ENCODE data around the gene EHBP1L1. TPM values are rescaled to one million over a fixed set of nuclear protein-coding genes. Genes with fewer than 3 reads are reported as not detected.

Gene EHBP1L1
- total RNA-seq, 1 donor from 2014 or later: 122 TPM

DNA sequence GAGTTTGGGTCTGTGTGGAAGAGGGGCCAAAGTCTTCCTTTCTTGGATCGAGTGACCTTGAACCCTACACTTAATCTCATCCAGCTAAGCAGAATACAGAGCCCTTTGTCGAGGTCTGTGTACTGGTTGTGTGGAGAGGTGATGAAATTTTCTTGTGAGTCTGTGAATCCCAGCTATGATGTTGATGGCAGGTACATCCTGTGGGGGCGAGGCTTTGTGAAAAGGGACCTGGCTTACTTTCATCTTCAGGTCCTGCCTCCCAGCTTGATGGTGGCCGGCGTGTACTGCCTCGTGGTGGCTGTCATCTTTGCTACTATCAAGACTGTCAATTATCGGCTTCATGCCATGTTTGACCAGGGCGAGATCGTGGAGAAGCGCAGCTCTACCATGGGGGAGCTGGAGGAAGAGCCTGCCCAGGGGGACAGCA, 40.7 kb downstream of the EHBP1L1 start:
- DNase-seq (ENCODE audit: low spot score): no peak

DNA sequence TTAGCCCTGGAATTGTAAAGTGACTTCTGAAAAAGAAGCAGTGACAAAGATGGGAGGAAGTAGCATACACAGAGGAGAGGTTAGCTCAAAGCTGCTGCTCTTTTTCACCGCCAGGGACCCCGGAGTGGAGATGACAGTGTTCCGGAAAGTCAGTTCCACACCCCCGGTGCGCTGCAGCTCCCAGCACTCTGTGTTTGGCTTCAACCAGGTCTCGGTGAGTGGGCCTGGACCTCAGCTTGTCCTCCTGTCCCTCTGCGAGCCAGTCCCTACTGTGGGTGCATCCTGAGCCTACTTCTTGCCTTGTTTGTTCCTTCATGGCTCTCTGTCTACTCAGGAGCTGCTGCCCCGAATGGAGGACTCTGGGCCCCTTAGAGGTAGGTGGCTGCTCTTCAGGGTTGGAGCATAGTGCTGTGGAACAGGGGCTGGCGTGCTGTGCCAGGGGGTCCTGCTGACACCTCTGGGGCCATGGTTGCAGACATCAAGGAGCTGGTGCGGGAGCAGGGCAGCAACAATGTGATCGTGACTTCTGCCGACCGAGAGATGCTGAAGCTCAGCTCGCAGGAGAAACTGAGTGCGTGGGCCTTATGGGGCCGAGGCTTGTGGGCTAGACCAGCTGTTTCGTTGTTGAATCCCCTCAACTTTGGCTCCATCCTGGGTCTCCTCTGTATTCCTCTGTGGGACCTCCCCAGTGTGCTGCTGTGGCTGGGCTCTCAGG, 41.4 kb downstream of the EHBP1L1 start:
- no peak for DNase-seq (ENCODE audit: low spot score)

DNA sequence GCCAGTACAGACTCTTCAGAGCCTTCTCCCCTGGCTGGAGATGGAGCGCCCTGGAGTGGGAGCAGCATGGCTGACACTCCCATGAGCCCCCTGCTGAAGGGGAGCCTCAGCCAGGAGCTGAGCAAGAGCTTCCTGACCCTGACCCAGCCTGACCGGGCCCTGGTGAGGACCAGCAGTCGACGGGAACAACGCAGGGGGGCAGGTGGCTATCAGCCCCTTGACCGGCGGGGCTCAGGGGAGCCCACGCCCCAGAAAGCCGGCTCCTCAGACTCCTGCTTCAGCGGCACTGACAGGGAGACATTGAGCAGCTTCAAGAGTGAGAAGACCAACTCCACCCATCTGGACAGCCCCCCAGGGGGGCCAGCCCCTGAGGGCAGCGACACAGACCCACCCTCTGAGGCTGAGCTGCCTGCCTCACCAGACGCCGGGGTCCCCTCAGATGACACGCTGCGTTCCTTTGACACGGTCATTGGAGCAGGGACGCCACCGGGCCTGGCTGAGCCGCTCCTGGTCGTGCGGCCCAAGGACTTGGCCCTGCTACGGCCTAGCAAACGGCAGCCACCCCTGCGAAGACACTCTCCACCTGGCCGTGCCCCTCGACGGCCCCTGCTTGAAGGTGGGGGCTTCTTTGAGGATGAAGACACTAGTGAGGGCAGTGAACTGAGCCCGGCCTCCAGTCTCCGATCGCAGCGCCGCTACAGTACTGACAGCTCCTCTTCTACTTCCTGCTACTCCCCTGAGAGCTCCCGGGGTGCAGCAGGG, 42.3 kb downstream of the EHBP1L1 start:
- no peak for DNase-seq (ENCODE audit: low spot score)

DNA sequence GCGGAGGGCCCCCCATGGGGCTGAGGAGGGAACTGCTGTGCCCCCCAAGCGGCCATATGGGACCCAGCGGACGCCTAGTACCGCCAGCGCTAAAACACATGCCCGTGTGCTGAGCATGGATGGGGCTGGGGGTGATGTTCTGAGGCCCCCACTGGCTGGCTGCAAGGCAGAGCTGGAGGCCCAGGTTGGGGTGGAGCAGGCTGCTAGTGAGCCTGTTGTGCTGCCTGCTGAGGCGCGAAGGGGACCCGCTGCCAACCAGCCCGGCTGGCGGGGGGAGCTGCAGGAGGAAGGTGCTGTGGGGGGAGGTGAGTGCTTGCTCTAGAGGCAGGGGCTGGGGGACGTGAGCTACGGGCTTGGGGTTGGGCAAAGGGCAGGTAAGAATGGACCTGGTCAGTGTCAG, 42.9 kb downstream of the EHBP1L1 start:
- no peak for DNase-seq (ENCODE audit: low spot score)

DNA sequence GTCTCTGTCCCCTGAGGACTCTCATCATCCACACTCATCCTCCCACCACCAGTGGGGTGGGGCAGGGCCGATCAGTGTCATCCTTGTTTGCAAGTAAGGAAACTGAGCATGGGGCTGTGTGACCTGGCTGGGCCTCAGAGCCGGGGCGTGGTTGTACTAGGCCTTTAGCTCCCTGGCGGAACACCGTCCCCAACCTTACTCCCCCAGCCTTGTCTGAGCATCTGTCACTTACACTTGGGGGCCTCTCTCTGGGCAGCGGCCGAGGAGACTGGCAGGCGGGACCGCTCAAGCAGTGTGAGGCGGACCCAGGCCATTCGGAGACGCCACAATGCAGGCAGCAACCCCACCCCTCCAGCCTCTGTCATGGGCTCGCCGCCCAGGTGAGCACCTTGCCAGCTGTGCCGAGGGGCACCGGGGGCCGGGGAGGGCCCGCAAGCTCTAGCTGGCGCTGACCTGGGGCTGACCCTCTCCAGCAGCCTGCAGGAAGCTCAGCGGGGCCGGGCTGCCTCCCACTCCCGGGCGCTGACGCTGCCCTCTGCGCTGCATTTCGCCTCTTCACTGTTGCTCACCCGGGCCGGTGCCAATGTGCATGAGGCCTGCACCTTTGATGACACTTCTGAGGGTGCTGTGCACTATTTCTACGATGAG, 43.6 kb downstream of the EHBP1L1 start:
- DNase-seq (ENCODE audit: low spot score): no peak

DNA sequence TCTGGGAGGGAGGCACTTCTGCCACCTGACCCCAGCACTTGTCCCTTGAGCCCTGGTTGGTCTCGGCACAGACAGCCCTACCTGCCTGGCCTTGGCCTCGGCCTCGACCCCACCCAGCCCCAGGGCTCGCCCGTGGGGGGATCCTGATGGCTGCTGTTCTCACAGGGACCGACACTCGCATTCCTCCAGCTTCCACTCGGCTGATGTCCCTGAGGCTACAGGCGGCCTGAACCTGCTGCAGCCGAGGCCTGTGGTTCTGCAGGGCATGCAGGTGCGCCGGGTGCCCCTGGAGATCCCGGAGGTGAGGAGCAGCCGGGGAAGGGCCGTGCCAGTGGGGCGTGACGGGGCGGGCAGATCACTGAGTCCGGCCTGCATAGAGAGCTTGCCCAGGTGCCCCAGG, 44.8 kb downstream of the EHBP1L1 start:
- DNase-seq (ENCODE audit: low spot score): no peak

DNA sequence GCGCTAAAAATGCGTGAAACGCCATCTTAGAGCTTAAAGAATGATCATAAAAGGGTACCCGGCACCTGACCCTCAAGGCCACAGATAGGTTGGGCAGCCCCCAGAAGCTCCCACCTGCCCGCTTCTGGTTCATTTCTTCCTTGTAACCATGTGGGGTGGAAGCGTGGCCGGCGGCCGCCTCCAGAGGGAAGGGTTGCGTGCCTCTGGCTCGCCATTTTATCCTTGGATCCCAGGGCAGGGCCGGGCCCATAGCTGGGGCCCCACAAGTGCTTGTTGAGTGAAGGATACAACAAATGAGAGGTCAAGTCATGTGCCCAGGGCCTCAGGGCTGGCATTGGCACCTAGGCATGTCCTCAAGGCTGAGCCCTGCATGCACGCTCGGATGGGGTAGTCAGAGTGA, 45.6 kb downstream of the EHBP1L1 start:
- no peak for DNase-seq (ENCODE audit: low spot score)

DNA sequence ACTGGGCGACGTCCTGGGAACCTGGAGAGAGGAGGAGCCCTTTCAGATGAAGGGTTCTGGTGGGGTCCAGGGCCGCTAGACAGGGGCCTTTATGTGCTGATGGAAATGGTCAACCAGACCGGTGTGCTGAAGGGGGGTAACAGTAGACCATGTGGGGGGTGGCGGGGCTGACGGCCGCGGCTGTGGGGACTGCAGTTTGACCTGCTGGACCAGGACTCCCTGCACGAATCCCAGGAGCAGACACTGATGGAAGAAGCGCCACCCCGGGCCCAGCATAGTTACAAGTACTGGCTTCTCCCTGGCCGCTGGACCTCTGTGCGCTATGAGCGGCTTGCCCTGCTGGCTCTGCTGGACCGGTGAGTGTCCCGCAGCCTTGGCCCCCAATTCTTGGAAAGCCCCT, 46.2 kb downstream of the EHBP1L1 start:
- DNase-seq (ENCODE audit: low spot score): no peak

DNA sequence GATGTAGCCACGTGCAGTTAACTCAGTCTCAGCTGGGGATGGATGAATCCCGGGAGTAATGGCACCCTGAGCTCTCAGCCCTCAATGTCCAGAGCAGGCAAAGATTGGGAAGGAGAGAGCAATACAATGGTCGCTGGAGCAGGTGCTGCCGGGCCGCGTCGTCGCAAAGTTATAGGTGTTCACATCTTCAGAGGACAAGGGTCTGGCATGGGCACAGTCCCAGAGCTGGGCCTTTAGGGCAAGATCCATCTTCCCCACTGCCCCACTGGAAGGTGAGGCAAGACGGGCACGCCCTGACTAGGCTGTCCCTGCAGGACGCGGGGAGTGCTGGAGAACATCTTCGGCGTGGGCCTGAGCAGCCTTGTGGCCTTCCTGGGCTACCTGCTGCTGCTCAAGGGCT, 47.3 kb downstream of the EHBP1L1 start:
- no peak for DNase-seq (ENCODE audit: low spot score)

DNA sequence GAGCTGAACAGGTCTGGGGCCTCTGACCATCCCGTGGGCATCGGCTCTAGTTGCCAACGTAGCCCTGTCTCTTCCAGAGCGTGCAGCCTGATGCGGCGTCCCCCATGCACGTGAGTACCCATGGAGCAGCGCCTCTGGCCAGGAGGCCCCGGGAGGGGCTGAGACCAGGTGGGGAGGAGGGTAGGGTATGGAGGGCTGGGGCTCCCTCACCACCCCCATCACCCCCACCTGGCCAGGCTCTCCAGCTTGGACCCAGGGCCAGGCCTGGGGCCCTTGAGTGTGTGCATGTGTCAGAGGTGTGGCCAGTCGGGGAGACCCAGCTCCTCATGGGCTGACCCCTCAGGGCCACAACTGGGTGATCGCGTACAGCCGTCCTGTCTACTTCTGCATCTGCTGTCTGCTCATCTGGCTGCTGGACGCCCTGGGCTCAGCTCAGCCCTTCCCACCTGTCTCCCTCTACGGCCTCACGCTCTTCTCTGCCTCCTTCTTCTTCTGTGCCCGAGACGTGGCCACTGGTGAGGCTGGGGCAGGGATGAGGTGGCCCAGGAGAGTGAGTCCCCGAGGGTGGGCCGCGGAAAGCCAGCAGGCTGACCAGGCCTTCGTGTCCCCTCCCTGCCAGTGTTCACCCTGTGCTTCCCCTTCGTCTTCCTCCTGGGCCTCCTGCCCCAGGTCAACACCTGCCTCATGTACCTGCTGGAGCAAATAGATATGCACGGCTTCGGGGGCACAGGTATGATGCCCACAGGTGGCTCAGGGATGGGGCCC, 48.2 kb downstream of the EHBP1L1 start:
- no peak for DNase-seq (ENCODE audit: low spot score)

DNA sequence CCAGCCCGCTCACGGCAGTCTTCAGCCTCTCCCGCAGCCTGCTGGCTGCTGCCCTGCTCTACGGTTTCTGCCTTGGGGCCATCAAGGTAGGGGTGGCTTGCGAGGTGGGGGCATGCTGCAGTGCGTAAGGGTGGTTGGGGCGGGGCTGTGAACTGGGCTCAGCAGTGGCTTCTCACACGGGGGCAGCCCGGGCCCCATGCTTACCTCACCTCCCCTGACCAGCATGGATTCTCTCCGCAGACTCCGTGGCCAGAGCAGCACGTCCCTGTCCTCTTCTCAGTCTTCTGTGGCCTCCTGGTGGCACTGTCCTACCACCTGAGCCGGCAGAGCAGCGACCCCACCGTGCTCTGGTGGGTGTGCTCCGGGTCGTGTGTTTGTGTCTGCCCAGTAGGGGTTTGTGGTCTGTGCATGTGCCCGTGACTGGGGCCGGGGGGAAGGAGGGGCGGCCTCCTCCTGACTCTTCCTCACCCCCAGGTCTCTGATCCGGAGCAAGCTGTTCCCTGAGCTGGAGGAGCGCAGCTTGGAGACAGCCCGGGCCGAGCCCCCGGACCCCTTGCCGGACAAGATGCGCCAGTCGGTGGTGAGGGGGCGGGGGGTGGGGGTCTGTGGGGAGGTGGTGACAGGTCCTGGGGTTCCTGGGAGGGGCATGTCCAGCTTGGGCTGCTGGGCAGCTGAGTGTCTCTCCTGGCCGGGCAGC, 49.2 kb downstream of the EHBP1L1 start:
- no peak for DNase-seq (ENCODE audit: low spot score)

DNA sequence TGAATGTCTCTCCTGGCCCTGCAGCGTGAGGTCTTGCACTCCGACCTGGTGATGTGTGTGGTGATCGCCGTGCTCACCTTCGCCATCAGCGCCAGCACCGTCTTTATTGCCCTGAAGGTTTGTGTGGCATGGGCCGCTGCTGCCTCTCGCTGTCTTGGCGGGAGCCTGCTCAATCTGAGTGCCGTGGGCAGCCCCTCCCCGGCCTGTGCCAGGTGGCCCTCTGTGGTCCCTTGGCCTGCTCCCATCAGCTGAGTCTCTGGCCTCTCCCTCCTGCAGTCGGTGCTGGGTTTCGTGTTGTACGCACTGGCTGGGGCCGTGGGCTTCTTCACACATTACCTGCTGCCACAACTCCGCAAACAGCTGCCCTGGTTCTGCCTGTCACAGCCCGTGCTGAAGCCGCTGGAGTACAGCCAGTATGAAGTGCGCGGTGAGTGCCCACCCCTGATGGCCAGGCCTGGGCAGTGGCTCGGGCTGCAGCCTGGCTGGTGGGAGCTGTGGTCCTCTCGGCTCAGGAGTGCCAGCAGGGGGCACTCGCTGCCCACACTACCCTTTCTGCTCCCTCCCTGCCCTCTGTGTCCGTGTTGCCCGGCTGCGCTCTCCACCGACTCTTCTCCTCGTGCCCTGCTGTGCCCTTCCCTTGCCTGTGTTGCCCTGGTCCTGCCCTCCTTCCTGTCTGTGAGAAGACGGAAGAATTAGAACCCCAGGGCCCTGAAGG, 49.9 kb downstream of the EHBP1L1 start:
- DNase-seq (ENCODE audit: low spot score): no peak

DNA sequence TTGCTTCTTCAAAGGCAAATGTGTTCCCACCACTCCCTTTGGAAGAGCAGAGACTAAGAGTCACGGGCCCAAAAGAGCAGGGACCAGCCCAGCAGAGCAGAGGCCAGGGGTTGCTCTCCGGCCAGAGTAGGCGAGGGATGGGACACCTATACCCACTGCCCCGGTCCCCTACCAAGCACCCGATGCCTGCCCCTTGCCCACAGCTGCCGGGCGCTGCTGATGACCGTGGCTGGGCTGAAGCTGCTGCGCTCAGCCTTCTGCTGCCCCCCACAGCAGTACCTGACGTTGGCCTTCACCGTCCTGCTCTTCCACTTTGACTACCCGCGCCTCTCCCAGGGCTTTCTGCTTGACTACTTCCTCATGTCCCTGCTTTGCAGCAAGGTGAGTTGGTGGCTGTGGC, 51.3 kb downstream of the EHBP1L1 start:
- DNase-seq (ENCODE audit: low spot score): no peak

DNA sequence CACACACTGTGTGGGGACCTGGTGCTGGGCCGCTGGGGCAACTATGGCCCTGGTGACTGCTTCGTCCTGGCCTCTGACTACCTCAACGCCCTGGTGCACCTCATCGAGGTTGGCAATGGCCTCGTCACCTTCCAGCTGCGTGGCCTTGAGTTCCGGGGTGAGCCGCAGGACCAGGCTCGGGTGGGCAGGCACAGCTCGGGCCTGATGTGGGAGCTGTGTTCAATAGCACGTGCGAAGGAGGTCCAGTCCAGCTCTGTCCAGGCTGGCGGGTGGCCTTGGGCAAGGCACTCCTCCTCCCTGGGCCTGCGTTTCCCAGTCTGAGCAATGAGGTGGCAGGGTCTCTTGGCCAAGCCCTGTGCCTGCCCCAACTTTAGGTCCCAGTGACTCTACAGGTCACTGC, 53.7 kb downstream of the EHBP1L1 start:
- DNase-seq (ENCODE audit: low spot score): no peak

DNA sequence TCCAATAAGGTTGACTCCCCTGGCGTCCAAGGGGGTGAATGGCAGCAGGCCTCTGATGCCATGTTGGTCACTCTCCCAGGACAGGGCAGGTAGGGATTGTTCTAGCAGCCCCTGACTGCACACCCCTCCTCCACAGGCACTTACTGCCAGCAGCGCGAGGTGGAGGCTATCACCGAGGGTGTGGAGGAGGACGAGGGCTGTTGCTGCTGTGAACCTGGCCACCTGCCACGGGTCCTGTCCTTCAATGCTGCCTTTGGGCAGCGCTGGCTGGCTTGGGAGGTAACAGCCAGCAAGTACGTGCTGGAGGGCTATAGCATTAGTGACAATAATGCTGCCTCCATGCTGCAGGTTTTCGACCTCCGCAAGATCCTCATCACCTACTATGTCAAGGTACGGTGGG, 54.4 kb downstream of the EHBP1L1 start:
- DNase-seq (ENCODE audit: low spot score): no peak

DNA sequence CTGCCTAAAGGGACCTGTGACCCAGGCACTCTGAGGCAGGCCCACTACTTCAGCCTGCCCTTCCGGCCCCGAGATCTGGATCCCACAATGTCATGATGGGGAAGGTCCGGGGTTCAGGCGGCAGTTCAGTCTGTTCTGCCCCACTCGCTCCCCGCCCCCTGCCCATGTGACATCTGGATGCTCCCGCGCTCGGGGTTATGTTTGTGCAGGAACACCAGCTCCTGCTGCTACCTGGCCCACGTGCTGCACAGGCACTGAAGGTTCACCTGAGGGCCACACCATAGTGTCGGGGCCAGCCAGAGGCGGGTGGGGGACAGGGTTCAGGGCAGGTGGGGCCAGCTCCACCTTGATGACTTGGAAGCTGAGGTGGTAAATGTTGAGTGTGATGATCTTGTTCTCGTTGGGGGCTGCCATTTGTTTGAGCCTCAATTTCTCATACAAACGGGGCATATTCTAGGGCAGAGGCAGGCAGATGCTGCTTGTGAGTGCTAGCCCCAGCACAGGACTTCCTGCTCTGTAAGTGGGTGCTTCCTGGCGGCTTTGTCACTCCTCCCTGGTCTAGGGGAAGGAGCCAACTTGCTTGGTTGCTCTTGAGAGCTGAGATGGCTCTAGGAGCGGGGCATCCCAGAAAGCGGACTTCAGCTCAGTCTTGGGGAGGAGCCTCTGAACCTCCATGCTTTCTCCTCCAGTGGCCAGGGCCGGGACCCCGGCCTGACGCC, 57.7 kb downstream of the EHBP1L1 start:
- DNase-seq (ENCODE audit: low spot score): no peak

DNA sequence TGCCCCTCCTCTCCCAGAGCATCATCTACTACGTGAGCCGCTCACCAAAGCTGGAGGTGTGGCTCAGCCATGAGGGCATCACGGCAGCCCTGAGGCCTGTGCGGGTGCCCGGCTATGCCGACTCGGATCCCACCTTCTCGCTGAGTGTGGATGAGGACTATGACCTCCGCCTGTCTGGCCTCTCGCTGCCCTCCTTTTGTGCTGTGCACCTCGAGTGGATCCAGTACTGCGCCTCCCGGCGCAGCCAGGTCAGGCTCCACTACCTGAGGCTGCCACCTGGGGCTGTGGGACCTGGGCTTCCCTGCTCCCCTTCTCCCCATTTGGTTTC, 58.2 kb downstream of the EHBP1L1 start:
- DNase-seq (ENCODE audit: low spot score): no peak

DNA sequence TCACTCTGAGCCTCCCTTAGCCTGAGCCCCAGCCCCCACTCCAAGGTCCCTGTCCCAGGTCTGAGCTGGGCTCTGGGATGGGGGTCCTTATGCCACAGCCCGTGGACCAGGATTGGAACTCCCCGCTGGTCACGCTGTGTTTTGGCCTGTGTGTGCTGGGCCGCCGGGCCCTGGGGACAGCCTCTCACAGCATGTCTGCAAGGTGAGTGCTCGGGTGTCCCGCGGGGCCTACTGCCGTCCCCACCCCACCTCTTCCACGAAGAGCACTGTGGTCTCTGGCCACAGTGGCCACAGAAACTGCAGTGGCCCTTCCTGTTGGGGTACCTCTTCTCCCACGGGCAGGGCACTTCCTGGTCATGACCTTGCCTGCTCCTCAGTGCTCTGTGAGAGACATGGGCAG, 58.6 kb downstream of the EHBP1L1 start:
- DNase-seq (ENCODE audit: low spot score): no peak

DNA sequence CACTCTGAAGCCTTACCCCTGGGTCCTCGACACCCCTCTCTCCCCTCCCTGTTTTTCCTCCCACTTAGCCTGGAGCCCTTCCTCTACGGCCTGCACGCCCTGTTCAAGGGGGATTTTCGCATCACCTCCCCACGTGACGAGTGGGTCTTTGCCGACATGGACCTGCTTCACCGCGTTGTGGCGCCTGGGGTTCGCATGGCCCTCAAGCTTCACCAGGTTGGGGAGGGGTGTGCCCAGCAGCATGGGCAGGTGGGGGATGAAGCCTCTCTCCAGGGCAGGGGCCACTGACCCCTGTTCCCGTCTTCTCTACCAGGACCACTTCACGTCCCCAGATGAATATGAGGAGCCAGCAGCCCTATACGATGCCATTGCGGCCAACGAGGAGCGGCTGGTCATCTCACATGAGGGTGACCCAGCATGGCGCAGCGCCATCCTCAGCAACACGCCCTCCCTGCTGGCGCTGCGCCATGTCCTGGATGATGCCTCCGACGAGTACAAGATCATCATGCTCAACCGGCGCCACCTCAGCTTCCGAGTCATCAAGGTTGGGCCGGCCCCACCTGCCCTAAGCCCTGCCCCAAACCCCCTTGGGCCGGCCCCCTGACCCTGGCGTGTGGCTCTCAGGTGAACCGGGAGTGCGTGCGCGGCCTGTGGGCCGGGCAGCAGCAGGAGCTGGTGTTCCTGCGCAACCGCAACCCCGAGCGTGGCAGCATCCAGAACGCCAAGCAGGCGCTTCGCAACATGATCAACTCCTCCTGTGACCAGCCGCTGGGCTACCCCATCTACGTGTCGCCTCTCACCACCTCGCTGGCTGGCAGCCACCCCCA, 59.3 kb downstream of the EHBP1L1 start:
- DNase-seq (ENCODE audit: low spot score): no peak
